HepG2 (cell line): ENCODE data around the gene NEDD8. TPM values are rescaled to one million over a fixed set of nuclear protein-coding genes. Genes with fewer than 3 reads are reported as not detected.
A peak's percentile ranks its signal among the peaks of the same experiment; 100 is the strongest.

Experiments
- EED ChIP-seq: sonication (generic); formaldehyde crosslinking; IDR thresholded peaks from 2 replicates; pipeline ENCODE4 v1.5.0; 2020; ENCODE audit warnings: mild to moderate bottlenecking, missing genetic modification reagents
- KDM2A ChIP-seq: sonication (generic); formaldehyde crosslinking; IDR thresholded peaks from 2 replicates; pipeline ENCODE4 v1.4.0; 2020; ENCODE audit warnings: low read depth, missing genetic modification reagents, borderline replicate concordance
- MEF2D ChIP-seq: sonication (generic); formaldehyde crosslinking; IDR thresholded peaks from 2 replicates; pipeline ENCODE4 v1.5.1; 2020; ENCODE audit warnings: mild to moderate bottlenecking, missing genetic modification reagents
- MYNN ChIP-seq: sonication (generic); formaldehyde crosslinking; IDR thresholded peaks from 2 replicates; pipeline ENCODE4 v1.4.0; 2020; ENCODE audit warnings: mild to moderate bottlenecking, low read depth, missing genetic modification reagents
- NAIF1 ChIP-seq: sonication (generic); formaldehyde crosslinking; IDR thresholded peaks from 2 replicates; pipeline ENCODE4 v1.5.0; 2020; ENCODE audit warnings: mild to moderate bottlenecking, missing genetic modification reagents, borderline replicate concordance
- RORA ChIP-seq: sonication (generic); formaldehyde crosslinking; IDR thresholded peaks from 2 replicates; pipeline ENCODE4 v1.5.0; 2020; ENCODE audit warnings: mild to moderate bottlenecking, missing genetic modification reagents, moderate library complexity
- SALL2 ChIP-seq: sonication (generic); formaldehyde crosslinking; IDR thresholded peaks from 2 replicates; pipeline ENCODE4 v1.8.1; 2023; ENCODE audit warnings: mild to moderate bottlenecking, missing genetic modification reagents, inconsistent platforms
- SKI ChIP-seq: fragments of 450-650 bp; IDR thresholded peaks from one replicate; pipeline ENCODE4 v1.6.1; 2018; ENCODE audit warnings: mild to moderate bottlenecking; ENCODE audit not compliant: partially characterized antibody
- STAT5B ChIP-seq: sonication (generic); formaldehyde crosslinking; IDR thresholded peaks from 2 replicates; pipeline ENCODE4 v1.4.0; 2020; ENCODE audit warnings: missing genetic modification reagents
- TBL1XR1 ChIP-seq: fragments of 150-350 bp; IDR thresholded peaks from 2 replicates; pipeline ENCODE4 v1.6.1; 2014; ENCODE audit warnings: borderline replicate concordance, low read length; ENCODE audit not compliant: partially characterized antibody
- ZBTB40 ChIP-seq, 2 experiments: fragments of 450-650 bp in 1 of 2; sonication (generic) in 1 of 2; formaldehyde crosslinking in 1 of 2; IDR thresholded peaks; 2 replicates each; pipeline versions ENCODE4 v1.6.1 to v1.8.0; 2016 to 2022; ENCODE audit warnings: antibody characterized with exemption in 1 of 2, mild to moderate bottlenecking in 1 of 2, missing genetic modification reagents in 1 of 2
- ZKSCAN5 ChIP-seq: sonication (generic); formaldehyde crosslinking; IDR thresholded peaks from 2 replicates; pipeline ENCODE4 v1.5.1; 2020; ENCODE audit warnings: mild to moderate bottlenecking, missing genetic modification reagents
- ZNF124 ChIP-seq: sonication (generic); formaldehyde crosslinking; IDR thresholded peaks from 2 replicates; pipeline ENCODE4 v1.4.0; 2020; ENCODE audit warnings: missing genetic modification reagents
- ZNF337 ChIP-seq: sonication (generic); formaldehyde crosslinking; IDR thresholded peaks from 2 replicates; pipeline ENCODE4 v1.5.1; 2020; ENCODE audit warnings: missing genetic modification reagents, low read depth, mild to moderate bottlenecking, borderline replicate concordance
- ZNF367 ChIP-seq: sonication (generic); formaldehyde crosslinking; IDR thresholded peaks from 2 replicates; pipeline ENCODE4 v1.4.0; 2020; ENCODE audit warnings: missing genetic modification reagents, borderline replicate concordance
- ZNF441 ChIP-seq: sonication (generic); formaldehyde crosslinking; IDR thresholded peaks from 2 replicates; pipeline ENCODE4 v1.7.0; 2021; ENCODE audit warnings: missing genetic modification reagents, borderline replicate concordance
- ZNF678 ChIP-seq: sonication (generic); formaldehyde crosslinking; IDR thresholded peaks from 2 replicates; pipeline ENCODE4 v1.4.0; 2020; ENCODE audit warnings: mild to moderate bottlenecking, missing genetic modification reagents
- ZNF724P ChIP-seq: sonication (generic); formaldehyde crosslinking; IDR thresholded peaks from 2 replicates; pipeline ENCODE4 v1.8.0; 2022; ENCODE audit warnings: missing genetic modification reagents, borderline replicate concordance
- ZNF883 ChIP-seq: sonication (generic); formaldehyde crosslinking; IDR thresholded peaks from 2 replicates; pipeline ENCODE4 v1.5.1; 2020; ENCODE audit warnings: mild to moderate bottlenecking, missing genetic modification reagents; ENCODE audit errors: not compliant biosample characterization
- polyA plus RNA-seq, 8 experiments: library from polyadenylated mRNA; depleted of rRNA in 3 of 8; stranded (reverse) in 7 of 8; unstranded in 1 of 8; fragments of >200 nt; fragmentation: Illumina TruSeq in 4 of 8; extraction: Trizol in 4 of 8; gene quantifications; 2 replicates each; pipeline versions ENCODE4 v1.2.1 to v1.2.3, GENCODE V29; 2011 to 2016; ENCODE audit warnings: low read depth in 4 of 8, missing spikeins in 1 of 8, mixed read lengths in 1 of 8; ENCODE audit not compliant: insufficient read depth in 1 of 8
- total RNA-seq, 5 experiments: library from RNA; depleted of rRNA; stranded (reverse); fragments of >200 nt; fragmentation: Illumina TruSeq; extraction: Trizol; gene quantifications; 2 replicates each; pipeline ENCODE4 v1.2.3, GENCODE V29; 2016; ENCODE audit warnings: low read depth in 1 of 5
- TF ChIP-seq, protein P1 (sequence below): sonication (generic); formaldehyde crosslinking; IDR thresholded peaks from 2 replicates; pipeline ENCODE4 v1.5.0; 2020; ENCODE audit warnings: mild to moderate bottlenecking, low read depth, missing genetic modification reagents, borderline replicate concordance

The NEDD8 gene
- total and polyA plus RNA-seq, 2 of the 13 experiments (the other 11 are each of a cell fraction or from before 2014, with no cell fraction given), result 535 to 713 TPM

- peak; percentile 94 for TF ChIP-seq MEF2D
- TF ChIP-seq SKI, result peak; percentile 71
- TF ChIP-seq ZKSCAN5 (CRISPR knock-in tag), result peak; percentile 84; the same call in 1 of the 2 replicates
- peak; percentile 68 for TF ChIP-seq ZNF678
- TF ChIP-seq, protein P1, sequence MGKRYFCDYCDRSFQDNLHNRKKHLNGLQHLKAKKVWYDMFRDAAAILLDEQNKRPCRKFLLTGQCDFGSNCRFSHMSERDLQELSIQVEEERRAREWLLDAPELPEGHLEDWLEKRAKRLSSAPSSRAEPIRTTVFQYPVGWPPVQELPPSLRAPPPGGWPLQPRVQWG (CRISPR knock-in tag), result no peak
- TF ChIP-seq ZNF441 (CRISPR knock-in tag), result peak; percentile 88; the same call in 1 of the 2 replicates
- TF ChIP-seq RORA, result no peak
- peak; percentile 93; the same call in 1 of the 2 replicates for TF ChIP-seq STAT5B (CRISPR knock-in tag)
- TF ChIP-seq ZNF337 (CRISPR knock-in tag), result no peak
- TF ChIP-seq ZNF367 (CRISPR knock-in tag), result no peak
- TF ChIP-seq MYNN (CRISPR knock-in tag), result peak; percentile 95; the same call in 1 of the 2 replicates
- TF ChIP-seq ZBTB40 (IDR thresholded peaks at IDR 0.05), result no peak
- peak; percentile 92 for TF ChIP-seq ZBTB40 (CRISPR knock-in tag; IDR thresholded peaks at IDR 0.05)
- TF ChIP-seq SALL2, result peak; percentile 99
- peak; percentile 26 for TF ChIP-seq TBL1XR1
- TF ChIP-seq ZNF724P (CRISPR knock-in tag), result peak; percentile 95
- peak; percentile 95 for TF ChIP-seq EED
- peak; percentile 94 for TF ChIP-seq NAIF1
- peak; percentile 100 for TF ChIP-seq KDM2A (CRISPR knock-in tag)
- peak; percentile 75 for TF ChIP-seq ZNF883 (CRISPR knock-in tag)
- peak; percentile 97; the same call in 1 of the 2 replicates for TF ChIP-seq ZNF124 (CRISPR knock-in tag)
These were observed 16.4 kb downstream of the NEDD8 start, which contains the start of gene MDP1 (continued) for GRCh38 chr14:24215495-24216344.
